Measurements from ENCODE around the gene TSEN34. TPM values are rescaled to one million over a fixed set of nuclear protein-coding genes. Genes with fewer than 3 reads are reported as not detected.
"Not testable (repeated sequence)": the region's sequence is repeated elsewhere in the genome, so short reads cannot be mapped to it uniquely, and the experiment has no call there.

Gene TSEN34
- total and polyA plus RNA-seq, 7 donors, result 15.5 to 44.6 (median 20.2) TPM

DNA sequence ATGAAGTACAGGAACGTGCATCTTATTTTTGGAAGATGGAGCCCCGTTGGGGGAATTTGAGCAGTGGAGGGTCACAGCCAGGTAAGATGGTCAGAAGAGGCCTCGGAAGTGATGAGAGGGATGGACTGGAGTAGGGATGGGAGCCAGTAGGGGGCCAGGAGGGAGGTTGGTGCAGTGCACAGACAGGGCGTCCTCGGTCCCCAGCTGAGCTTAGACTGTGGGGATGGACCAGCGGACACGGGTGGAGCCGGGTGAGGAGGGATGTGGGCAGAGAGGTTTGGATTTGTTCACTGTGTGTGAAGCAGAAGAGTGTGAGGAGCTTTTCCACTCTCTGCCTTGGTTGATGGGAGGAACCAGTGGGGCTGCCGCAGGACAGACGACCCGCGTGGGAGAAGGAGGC, 20.1 kb downstream of the TSEN34 start:
- no peak overlapping the region for H3K27ac ChIP-seq
- no peaks in the 10 kb centered on the region for H3K9me3 ChIP-seq
- 82 to 89% (median 88%) methylated on average over 9 to 12 of the region's 12 CpGs for WGBS, 3 donors
- ATAC-seq, result no peak
- no peak overlapping the region for H3K4me3 ChIP-seq
- no peaks in the 10 kb centered on the region for H3K27me3 ChIP-seq (ENCODE audit: insufficient read depth in 3 of 3, low read length in 2 of 3)
- H3K4me1 ChIP-seq, result peaks cover 35% of the 10 kb centered on the region
- H3K36me3 ChIP-seq (ENCODE audit: insufficient read depth in 1 of 2, low read depth in 1 of 2), result peaks cover 12 to 25% of the 10 kb centered on the region in 2 donors
- intact Hi-C loops (cut with DNase I), result no loop called here
- no peak for DNase-seq
- TF ChIP-seq, protein P1, sequence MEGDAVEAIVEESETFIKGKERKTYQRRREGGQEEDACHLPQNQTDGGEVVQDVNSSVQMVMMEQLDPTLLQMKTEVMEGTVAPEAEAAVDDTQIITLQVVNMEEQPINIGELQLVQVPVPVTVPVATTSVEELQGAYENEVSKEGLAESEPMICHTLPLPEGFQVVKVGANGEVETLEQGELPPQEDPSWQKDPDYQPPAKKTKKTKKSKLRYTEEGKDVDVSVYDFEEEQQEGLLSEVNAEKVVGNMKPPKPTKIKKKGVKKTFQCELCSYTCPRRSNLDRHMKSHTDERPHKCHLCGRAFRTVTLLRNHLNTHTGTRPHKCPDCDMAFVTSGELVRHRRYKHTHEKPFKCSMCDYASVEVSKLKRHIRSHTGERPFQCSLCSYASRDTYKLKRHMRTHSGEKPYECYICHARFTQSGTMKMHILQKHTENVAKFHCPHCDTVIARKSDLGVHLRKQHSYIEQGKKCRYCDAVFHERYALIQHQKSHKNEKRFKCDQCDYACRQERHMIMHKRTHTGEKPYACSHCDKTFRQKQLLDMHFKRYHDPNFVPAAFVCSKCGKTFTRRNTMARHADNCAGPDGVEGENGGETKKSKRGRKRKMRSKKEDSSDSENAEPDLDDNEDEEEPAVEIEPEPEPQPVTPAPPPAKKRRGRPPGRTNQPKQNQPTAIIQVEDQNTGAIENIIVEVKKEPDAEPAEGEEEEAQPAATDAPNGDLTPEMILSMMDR (IDR thresholded peaks at IDR 0.05), result no peak

DNA sequence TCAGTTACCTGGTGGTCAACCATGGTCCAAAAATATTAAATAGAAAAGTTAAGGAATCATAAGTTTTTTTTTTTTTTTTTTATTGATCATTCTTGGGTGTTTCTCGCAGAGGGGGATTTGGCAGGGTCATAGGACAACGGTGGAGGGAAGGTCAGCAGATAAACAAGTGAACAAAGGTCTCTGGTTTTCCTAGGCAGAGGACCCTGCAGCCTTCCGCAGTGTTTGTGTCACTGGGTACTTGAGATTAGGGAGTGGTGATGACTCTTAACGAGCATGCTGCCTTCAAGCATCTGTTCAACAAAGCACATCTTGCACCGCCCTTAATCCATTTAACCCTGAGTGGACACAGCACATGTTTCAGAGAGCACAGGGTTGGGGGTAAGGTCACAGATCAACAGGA, 23.1 kb downstream of the TSEN34 start:
- DNase-seq; H3K4me3 ChIP-seq; intact Hi-C loops (cut with DNase I); H3K27ac ChIP-seq; H3K4me1 ChIP-seq; H3K9me3 ChIP-seq; H3K27me3 ChIP-seq (ENCODE audit: insufficient read depth in 3 of 3, low read length in 2 of 3); H3K36me3 ChIP-seq (ENCODE audit: insufficient read depth in 1 of 2, low read depth in 1 of 2); ATAC-seq: not testable (repeated sequence)
- WGBS, 3 donors, result 64 to 100% (median 100%) methylated on average over 1 to 5 of the region's 5 CpGs

- 96 to 97% (median 97%) methylated on average over 11 to 14 of the region's 19 CpGs for WGBS, 3 donors
- DNase-seq; intact Hi-C loops (cut with DNase I): not testable (repeated sequence)
These were observed 23.6 kb downstream of the TSEN34 start for GRCh38 chr19:54214734-54215133.

GRCh38 chr19:54216869-54217268, 25.8 kb downstream of the TSEN34 start:
- intact Hi-C loops (cut with DNase I), result no loop called here
- no peak overlapping the region for H3K4me3 ChIP-seq
- no peaks in the 10 kb centered on the region for H3K36me3 ChIP-seq (ENCODE audit: insufficient read depth in 1 of 2, low read depth in 1 of 2)
- H3K9me3 ChIP-seq, result no peaks in the 10 kb centered on the region
- 74 to 85% (median 83%) methylated on average over 9 of the region's 9 CpGs for WGBS, 3 donors
- ATAC-seq (no peak), DNase-seq (no peak)
- H3K27ac ChIP-seq, result no peak overlapping the region
- no peaks in the 10 kb centered on the region for H3K4me1 ChIP-seq
- TF ChIP-seq, protein P1 (IDR thresholded peaks at IDR 0.05), result no peak
- no peaks in the 10 kb centered on the region for H3K27me3 ChIP-seq (ENCODE audit: insufficient read depth in 3 of 3, low read length in 2 of 3)

More at GRCh38 chr19:54214734-54215133, 23.6 kb downstream of the TSEN34 start:
- not testable (repeated sequence) for H3K4me1 ChIP-seq; H3K27ac ChIP-seq; H3K9me3 ChIP-seq; ATAC-seq; H3K4me3 ChIP-seq; H3K36me3 ChIP-seq (ENCODE audit: insufficient read depth in 1 of 2, low read depth in 1 of 2); H3K27me3 ChIP-seq (ENCODE audit: insufficient read depth in 3 of 3, low read length in 2 of 3)

GRCh38 chr19:54217517-54218247, 26.6 kb downstream of the TSEN34 start:
- H3K4me1 ChIP-seq; H3K36me3 ChIP-seq (ENCODE audit: insufficient read depth in 1 of 2, low read depth in 1 of 2); H3K27ac ChIP-seq; H3K27me3 ChIP-seq (ENCODE audit: insufficient read depth in 3 of 3, low read length in 2 of 3); DNase-seq; H3K9me3 ChIP-seq; ATAC-seq; H3K4me3 ChIP-seq: not testable (repeated sequence)
- intact Hi-C loops (cut with DNase I), result loop anchor here in 1 of 2 donors (2.0 kb wide), 1 partner anchor 23 kb away; no protein-coding TSS in a partner anchor
- WGBS, 3 donors, result 30 to 54% (median 41%) methylated on average over 10 to 16 of the region's 20 CpGs

GRCh38 chr19:54218259-54218658, 27.2 kb downstream of the TSEN34 start:
- Histone ChIP-seq H3K4me1 (no peaks in the 10 kb centered on the region), H3K9me3 (no peaks in the 10 kb centered on the region), H3K4me3 (no peak overlapping the region), H3K27ac (no peak overlapping the region), H3K27me3 (ENCODE audit: insufficient read depth in 3 of 3, low read length in 2 of 3) (no peaks in the 10 kb centered on the region), H3K36me3 (ENCODE audit: insufficient read depth in 1 of 2, low read depth in 1 of 2) (no peaks in the 10 kb centered on the region)
- ATAC-seq (no peak), DNase-seq (no peak)
- TF ChIP-seq, protein P1 (IDR thresholded peaks at IDR 0.05), result no peak
- intact Hi-C loops (cut with DNase I), result loop anchor here in 1 of 2 donors (2.0 kb wide), 1 partner anchor 23 kb away; no protein-coding TSS in a partner anchor
- WGBS, 3 donors, result 65 to 84% (median 68%) methylated on average over 6 to 8 of the region's 8 CpGs
